GM19324 (cell line): ENCODE data around the gene NXPH1.

ENCODE experiments used
- ATAC-seq: cut with Tn5 transposase; IDR thresholded peaks from one replicate; pipeline ENCODE4 v1.9.1; 2021; ENCODE audit warnings: mild to moderate bottlenecking, moderate library complexity; ENCODE audit not compliant: unreplicated experiment, low FRiP score

Gene NXPH1

DNA sequence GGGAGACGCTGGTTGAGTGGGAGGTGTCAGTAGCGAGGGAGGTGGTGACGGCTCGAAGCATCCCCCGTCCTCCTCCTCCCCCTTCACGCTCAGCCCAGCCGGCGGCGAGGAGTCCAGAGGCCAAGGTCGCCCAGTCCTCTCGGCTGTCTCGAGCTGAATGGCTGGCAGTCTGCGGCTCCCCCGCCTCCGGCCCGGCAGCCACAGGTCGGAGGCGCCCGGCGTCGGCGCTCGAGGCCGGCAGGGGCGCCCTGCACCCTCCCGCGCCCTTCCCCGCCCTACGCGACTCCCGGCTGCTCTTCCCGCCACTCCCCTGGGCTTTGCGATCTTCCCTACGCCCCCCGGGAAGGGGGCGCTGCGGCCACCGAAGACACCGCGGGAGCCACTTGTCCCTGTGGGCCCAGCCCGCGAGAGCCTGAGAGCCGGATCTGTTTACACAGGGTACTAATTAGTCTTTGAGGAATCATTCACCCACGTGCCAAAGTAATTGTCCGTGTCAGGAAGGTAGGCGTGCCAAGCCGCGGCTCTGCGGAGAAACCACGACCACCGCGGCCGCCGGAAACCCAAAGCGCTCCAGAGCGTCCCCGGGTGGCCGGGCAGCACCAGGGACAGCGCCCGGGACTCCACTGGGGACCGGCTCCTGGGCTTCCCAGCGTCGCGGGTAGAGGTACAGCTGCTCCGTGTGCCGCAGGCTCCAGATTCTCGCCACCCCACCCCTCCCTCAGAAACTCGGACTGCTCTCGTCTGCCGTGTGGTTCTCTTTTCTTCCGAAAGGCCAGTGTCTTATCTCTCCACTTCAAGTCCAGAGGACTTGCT, at the start of gene NXPH1:
Gene NXPH1 (plus strand): TSS at position 133 of the 813 bp plus-strand sequence.
- ATAC-seq, result no peak

GRCh38 chr7:8384901-8385300, 48.5 kb upstream of the NXPH1 start:
- ATAC-seq, result no peak

GRCh38 chr7:8386926-8387550, 46.4 kb upstream of the NXPH1 start:
- peak; percentile 53 for ATAC-seq

- ATAC-seq, result peak; percentile 41
Measured at GRCh38 chr7:8387551-8388256, 45.7 kb upstream of the NXPH1 start.

GRCh38 chr7:8388257-8388625, 45.2 kb upstream of the NXPH1 start:
- ATAC-seq, result no peak

- no peak for ATAC-seq
Measured at GRCh38 chr7:8389593-8390261, 43.7 kb upstream of the NXPH1 start.

DNA sequence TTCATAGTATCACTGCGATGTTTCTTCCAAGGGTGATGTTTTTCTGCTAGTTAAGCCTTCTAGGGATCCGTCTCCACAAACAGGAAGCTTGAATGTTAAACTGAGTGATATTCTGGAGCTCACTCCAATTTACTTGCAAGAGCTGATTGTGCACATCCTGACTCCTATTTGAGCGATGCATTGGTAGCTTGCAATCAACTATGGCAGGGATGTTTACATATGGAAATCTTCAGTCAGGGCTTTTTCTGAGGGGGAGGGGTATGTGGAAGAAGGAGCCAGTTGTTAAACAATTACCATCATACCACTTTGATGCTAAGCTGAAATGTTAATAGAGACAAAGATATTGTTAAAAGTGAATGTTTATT, 43.2 kb upstream of the NXPH1 start:
- no peak for ATAC-seq

GRCh38 chr7:8391353-8392062, 41.9 kb upstream of the NXPH1 start:
- peak; percentile 34 for ATAC-seq

GRCh38 chr7:8396294-8396693, 37.1 kb upstream of the NXPH1 start:
- no peak for ATAC-seq

DNA sequence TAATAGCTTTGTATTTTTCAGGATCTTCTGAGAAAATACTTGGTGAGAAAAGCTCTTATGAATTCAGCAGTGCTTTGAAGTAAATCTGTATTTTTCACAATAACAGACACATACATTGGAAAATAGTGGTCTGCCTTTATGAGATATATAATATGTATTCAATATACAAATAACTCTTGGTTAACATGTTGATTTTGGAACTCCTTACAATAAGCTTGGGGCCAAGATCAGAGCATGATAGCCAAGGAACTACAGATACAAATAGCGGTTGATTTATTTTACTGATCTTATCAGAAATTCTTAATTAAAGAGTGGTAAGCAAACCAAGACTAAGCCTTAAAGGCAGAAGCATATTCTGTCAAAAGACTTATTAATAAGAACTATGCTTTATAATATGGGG, 24.5 kb upstream of the NXPH1 start:
- ATAC-seq, result no peak

DNA sequence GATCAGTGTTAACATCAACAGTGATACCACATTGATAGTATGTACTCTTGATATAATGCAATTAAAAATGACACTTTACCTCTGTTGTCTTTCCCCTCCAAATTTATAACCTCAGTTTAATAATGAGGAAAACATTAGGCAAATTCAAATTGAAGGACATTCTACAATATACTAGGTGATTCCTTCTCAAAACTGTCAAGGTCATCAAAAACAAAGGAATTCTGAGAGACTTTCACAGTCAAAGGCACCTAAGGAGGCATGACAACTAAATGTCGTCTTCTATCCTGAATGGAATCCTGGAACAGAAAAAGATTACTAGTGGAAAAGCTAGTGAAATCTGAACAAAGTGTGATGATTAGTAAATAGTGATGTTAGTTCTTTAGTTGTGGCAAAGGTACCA, 22.3 kb upstream of the NXPH1 start:
- ATAC-seq, result no peak

DNA sequence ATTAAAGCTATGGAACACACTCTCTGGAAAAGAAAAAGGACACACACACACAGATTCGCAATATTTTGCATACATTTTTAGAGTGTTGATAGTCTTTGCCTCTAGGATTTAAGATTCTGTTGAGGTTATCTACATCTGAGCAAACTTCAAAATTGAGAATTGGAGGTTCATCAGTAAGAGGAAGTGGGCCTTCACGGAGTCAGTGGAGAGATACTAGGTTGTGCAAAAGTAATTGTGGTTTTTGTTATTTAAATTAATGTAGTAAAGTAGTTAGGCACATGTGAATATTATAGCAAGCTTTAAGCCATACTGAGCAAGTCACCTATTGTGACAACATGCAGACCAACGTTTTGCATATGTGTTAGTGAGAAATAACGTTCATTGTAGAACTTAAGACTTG, 19.8 kb upstream of the NXPH1 start:
- no peak for ATAC-seq

- ATAC-seq, result no peak
Measured at GRCh38 chr7:8418629-8419245, 14.7 kb upstream of the NXPH1 start.

- no peak for ATAC-seq
Measured at GRCh38 chr7:8422177-8422576, 11.2 kb upstream of the NXPH1 start.

DNA sequence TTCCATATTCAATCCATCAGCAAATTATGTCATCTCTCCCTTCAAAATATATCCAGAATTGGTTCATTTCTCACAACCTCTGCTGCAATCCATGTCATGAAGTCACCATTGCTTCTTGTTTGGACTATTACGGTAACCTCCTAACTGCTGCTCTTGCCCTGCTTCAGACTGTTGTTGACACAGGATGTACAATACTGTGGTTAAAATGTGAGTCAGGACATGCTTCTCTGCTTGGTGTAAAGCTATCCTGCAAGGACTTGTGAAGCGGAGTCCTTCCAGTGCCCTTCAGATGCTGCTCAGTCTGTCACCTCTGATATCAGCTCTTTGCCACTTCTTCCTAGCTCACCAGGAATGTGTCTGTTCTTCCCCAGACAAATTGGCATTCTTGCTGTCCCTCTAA, 10.4 kb upstream of the NXPH1 start:
- no peak for ATAC-seq

GRCh38 chr7:8425223-8425622, 8.2 kb upstream of the NXPH1 start:
- ATAC-seq, result no peak

DNA sequence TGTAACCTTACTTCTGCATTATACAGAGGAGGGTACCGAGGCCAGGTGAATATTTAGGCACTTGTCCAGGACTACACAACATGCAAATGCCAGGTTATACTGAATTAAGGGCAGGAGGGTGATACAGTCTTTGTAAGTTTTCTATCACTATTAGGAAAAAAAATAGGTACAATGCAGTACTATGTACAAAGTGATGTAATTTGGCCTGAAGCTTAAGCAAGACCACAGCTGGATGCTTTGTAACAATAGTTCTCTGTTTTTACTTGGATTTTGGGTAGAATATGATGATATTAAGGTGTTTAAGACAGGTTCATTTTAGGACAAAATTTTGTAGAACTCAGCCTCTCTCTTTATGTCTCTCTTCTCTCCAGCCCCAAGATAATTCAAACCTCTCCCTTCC, 2.8 kb upstream of the NXPH1 start:
- no peak for ATAC-seq

DNA sequence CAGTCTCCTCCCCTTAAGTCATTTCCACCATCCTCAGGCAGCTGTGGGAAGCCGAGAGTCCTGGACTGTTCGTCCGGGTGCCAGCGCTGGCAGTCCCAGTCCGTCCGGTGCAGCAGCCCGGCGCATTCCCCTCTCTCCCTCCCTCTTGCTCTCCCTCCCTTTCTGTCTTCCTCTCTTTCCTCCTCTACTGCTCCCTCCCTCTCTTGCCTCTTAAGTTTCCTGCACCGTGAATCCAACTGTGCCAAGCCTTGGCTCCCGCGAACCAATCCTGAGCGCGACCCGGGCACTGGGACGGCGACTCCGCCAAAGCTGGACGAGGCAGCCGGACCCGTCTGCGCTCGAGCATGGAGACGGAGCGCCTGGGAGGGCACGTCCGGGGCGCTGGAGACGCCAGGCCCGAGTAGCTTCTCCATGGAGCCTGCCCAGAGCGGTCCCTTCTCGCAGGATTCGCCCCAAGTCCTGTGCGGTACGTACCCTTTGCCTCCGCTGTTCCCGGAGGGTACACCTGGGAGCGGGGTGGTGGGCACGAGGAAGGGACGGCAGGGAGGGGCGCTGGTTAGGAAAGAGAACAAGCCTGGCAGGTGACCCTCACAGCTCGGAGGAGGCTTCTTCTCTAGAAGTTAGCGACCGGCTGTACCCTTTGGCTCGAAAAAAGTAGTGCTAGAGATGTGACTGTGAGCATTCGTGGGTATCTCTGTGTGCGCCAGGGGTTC, 1.0 kb downstream of the NXPH1 start:
- ATAC-seq, result no peak

DNA sequence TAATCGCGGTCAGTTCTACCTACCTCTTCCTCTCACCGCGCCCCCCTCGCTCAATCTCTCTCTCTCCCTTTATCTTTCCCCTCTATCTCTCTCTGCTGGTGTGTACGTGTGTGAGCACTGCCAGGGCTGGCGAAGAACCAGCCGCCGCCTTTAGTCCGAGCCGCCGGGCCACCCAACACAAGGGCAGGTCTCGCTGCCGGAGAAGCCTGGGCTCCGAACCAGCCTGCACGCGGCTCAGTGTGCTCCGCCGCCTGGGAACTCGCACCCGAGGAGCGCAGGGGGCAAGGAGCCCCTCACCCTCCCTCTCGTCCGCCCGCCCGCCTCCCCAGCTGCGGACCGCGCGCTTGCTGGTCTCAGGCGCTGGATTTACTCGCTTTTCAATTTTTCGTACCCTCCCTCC, 1.7 kb downstream of the NXPH1 start:
- ATAC-seq, result no peak
